Globus pallidus (tissue), 1 donor: ENCODE measurements around the gene HBE1.
"Not testable (repeated sequence)": the region's sequence is repeated elsewhere in the genome, so short reads cannot be mapped to it uniquely, and the experiment has no call there.

Experiments
- DNase-seq: peaks from one replicate; pipeline ENCODE4 v3.0.0-alpha.2; 2015; ENCODE audit warnings: low spot score

HBE1 gene

DNA sequence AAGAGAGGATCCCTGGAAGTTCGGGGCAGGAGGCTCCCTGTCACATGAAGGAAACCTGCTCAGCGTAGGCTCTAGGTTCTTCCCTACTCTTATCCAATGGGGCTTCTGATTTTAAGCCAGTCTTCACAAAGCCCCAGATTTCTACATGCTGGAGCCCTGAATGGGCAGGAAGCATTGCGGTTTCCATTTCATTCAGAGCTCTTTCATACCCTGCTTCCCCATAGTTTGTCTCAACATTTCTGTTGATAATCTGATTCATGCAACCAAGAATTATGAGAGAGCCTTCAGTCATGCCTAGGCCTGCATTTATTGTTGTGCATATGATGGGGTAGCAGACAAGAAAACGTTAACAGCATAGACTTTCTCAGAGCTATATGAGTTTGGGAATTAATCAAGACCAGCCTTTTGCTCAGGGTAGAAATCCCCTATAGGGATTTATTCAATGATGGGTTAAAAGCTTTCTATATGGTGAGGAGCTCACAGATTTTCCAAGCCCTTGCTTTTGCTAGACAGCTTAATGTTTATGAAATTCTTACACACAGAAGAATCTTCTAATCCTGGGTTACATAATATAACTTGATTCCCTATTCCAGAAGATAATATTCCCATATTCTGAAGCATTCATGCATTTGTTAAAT lies 16.1 kb upstream of the HBE1 start:
- DNase-seq, result no peak

DNA sequence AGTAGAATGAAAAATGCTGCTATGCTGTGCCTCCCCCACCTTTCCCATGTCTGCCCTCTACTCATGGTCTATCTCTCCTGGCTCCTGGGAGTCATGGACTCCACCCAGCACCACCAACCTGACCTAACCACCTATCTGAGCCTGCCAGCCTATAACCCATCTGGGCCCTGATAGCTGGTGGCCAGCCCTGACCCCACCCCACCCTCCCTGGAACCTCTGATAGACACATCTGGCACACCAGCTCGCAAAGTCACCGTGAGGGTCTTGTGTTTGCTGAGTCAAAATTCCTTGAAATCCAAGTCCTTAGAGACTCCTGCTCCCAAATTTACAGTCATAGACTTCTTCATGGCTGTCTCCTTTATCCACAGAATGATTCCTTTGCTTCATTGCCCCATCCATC lies 14.9 kb upstream of the HBE1 start:
- DNase-seq, result no peak

DNA sequence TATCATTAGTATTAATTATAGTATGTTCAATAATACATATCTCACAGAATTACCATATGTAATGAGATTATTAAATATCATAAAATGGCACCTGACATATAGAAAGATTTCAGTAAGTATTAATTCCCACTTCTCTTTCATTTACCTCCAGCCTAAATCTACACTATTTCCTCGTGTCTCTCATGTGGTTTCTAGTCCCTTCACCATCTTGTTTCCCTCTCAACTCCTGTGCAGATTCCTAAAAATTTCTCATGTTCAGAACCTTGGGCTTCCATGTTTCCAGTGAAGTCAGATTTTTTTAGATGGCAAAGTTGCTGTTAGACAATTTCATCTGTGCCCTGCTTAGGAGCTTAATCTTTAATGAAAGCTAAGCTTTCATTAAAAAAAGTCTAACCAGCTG lies 14.1 kb upstream of the HBE1 start:
- no peak for DNase-seq

DNA sequence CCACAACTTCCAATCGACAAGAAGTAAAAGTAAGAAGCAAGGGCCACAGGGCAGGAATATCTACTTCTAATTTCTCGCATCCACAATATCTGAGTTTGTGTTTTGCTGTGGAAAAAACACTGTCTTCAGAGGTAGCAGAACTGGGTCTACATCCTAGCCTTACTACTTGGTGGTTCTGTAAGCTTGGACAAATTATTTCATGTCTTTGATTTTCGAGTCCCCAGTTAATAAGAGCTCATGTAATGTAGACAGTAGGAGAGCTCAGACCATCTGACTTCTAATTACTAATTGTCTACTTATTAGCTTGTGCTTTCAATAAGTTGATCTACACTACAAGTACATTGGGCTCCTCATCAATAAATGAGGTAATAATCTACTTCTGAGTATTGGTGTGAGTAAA lies 13.3 kb upstream of the HBE1 start:
- no peak for DNase-seq

DNA sequence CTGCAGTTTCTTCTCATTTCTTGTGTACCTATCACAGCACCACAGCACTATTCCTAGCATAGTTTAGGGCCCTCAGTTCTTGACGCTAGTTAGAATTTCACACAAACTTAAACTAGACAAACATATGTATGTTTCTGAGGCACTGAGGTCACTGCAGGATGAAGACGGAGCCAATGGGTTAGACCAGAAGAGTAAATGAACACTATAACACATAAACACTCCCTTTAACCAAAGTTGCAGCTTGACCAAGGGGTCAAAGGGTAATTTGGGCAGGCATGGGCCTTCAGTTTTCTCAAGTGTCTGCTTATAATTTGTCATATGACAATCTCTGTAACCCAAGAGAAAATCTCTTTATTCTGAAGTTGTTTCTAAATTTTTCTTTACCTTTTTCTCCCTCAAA lies 12.9 kb upstream of the HBE1 start:
- DNase-seq, result no peak

DNA sequence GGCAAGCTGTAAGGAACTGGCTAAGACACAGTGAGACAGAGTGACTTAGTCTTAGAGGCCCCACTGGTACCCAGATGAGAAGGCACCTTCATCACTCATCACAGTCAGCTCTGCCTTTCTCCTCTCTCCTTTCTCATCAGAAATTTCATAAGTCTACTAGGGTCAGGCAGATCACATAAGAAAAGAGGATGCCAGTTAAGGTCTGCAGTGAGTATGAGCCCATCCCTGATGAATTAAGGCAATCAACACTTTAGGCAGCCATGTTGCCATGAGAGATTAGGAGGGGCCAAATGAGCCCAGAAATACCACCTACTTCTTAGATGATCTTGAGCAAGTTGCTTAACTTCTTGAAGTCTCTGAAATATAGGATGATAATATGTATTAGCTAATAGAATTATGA lies 11.9 kb upstream of the HBE1 start:
- DNase-seq, result no peak

DNA sequence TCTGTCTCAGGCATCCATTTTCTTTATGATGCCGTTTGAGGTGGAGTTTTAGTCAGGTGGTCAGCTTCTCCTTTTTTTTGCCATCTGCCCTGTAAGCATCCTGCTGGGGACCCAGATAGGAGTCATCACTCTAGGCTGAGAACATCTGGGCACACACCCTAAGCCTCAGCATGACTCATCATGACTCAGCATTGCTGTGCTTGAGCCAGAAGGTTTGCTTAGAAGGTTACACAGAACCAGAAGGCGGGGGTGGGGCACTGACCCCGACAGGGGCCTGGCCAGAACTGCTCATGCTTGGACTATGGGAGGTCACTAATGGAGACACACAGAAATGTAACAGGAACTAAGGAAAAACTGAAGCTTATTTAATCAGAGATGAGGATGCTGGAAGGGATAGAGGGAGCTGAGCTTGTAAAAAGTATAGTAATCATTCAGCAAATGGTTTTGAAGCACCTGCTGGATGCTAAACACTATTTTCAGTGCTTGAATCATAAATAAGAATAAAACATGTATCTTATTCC lies 10.9 kb upstream of the HBE1 start:
- DNase-seq, result no peak

DNA sequence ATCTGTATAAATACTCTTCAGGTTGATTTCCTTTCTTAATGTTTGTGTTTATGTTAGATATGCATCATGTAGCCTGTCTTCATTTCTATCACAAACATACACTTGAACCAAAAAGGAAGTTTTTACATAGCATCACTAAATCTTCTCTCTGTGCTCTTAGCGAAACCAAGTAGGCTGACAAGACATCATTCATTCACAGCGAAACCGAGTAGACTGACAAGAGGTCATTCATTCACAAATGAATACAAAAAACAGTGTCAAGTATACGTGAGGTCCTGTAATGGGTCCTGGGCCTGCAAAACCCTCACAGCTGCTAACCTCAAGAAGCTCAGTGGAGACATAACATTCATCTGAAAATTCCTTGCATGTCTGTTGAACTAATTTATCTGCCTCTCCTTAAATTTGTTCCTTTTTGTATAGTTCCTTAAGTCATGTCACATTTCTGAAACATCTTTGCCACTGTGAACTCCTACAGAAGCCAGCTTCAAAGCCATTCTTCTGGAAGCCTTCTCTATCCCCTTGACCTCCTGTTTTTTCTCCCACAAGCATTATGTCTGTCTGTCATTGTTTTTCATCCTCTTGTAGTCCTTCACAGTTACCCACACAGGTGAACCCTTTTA lies 9.8 kb upstream of the HBE1 start:
- no peak for DNase-seq

DNA sequence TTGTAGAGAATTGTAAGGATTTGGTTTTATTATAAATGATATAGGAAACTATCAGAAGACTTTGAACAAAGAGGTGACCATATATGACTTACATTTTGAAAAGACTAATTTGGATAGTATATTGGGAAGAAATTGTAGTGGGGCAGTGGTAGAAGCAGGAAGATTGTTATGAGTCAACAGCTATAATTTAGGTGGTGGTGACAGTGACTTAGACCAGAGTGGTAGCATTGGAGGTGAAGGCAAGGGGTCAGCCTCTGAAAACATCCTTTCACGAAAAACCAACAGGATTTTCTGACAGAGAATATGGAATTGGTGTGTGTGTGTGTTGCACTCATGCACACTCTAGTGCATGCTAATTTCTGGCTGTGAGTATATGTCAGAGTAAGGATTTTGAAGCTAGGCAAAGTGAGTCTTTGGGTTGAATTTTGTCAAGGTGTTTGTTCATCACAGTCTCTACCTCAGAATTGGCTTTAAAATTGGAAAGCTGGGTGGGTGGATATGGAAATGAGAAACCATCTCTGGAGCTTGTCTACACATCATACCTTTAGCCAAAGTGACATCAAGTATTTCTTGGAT lies 8.2 kb upstream of the HBE1 start:
- DNase-seq, result no peak

DNA sequence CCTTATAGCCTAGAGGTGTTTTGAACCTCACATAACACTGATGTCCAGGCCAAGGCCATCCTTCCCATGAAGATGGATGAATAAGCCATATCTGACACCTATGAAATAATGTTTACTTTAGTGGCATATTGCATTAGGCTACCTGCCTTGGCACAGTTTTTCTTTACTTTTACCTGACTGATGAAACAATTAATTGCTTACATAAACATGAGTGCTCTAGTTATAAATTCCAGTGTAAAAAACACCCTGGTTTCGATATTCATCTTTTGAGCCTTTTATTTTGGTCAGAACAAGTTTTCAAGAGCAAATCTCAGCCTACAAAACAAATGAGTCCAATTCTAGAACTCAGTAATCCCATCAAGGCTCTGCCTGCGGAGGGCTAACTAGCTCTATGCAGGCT lies 7.0 kb upstream of the HBE1 start:
- DNase-seq, result no peak

DNA sequence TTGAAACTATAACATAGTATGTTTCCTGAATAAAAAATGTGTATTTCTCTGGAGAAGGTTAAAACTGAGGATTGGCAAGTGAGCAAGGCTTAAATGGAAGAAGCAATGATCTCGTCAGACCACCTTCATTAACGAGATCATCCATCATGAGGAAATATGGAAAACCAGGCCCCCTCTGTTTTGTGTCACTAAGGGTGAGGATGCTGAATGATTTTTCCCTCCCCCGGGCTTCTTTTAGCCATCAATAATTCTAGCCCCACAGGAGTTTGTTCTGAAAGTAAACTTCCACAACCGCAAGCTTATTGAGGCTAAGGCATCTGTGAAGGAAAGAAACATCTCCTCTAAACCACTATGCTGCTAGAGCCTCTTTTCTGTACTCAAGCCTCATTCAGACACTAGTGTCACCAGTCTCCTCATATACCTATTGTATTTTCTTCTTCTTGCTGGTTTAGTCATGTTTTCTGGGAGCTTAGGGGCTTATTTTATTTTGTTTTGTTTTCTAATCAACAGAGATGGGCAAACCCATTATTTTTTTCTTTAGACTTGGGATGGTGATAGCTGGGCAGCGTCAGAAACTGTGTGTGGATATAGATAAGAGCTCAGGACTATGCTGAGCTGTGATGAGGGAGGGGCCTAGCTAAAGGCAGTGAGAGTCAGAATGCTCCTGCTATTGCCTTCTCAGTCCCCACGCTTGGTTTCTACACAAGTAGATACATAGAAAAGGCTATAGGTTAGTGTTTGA lies 5.8 kb upstream of the HBE1 start:
- no peak for DNase-seq

DNA sequence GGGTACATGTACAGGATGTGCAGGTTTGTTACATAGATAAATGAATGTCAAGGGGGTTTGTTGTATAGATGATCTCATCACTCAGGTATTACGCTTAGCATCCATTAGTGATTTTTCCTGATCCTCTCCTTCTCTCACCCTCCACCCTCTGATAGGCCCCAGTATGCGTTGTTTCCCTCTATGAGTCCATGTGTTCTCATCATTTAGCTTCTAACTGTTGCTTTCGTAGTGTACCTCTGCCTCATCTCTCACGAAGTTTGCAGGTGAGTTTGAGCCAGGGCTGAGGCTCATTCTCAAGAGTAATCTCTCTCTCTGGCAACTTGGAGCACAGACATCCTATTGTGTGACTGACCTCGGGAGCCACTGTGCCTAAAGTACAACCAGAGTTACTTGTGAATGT lies 4.7 kb upstream of the HBE1 start:
- no peak for DNase-seq

DNA sequence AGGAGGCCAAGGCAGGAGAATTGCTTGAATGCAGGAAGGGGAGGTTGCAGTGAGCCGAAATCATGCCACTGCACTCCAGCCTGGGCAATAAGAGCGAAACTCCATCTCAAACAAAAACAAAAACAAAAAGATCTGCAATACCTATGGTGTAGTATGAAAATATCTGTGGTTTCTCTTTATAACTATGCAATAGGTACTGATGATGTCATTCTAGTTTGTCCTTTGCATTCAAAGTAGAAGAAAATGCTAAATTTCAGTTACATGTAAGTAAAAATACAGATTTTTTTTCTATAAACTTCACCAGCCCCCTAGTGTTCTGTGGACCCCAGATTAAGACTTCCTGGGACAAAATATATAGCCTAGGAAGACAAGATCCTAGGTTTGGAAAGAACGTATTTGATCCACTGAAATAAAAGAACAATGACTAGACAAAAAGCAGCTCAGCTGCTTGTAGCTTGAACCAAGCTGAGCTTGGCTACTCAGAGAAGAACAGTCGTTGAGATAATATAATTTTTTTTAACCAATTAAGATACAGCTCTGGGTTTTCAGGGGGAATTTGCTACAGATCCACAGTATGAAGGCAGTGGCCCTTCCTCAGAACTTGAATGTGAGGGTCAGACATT lies 2.8 kb upstream of the HBE1 start:
- DNase-seq, result no peak

DNA sequence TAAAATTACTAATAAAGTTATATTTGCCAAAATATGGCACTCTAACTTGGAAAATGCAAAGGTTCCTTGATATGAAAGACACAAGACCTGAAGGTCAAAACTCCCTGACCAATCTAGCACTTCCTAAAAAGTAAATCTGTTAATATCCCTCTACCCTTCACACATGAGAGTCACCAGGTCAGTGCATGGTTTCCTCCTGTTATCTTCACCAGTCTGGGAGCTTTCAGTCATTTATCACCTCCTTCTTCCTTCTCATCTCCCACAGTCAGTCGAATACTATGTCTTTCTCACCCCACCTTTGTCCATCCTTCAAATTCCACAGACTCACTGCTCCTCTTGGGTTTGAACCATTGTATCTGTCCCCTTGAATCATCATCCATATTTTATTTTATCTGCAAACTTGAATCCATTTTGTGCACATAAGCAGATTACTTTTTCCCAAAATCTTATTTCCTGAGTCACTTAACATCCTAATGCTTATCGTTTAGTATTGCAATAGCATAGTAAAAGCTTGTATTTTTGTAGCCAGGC lies 2.6 kb downstream of the HBE1 start:
- no peak for DNase-seq

DNA sequence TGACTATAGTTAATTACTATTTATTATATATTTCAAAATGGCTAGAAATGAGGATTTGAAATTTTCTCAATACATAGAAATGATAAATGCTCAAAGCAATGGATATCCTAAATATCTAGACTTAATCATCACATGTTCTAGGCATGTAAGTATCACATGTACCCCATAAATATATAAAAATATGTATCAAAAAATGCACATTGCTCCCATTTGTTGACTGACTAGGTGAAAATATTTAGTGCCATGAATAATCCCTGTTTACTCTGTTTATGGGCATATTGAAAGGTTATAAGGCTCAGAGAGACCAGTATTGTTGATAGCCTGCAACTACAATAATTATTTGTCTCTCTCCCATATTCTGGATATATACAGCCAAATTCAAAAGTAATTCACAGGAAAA lies 3.1 kb downstream of the HBE1 start:
- no peak for DNase-seq

DNA sequence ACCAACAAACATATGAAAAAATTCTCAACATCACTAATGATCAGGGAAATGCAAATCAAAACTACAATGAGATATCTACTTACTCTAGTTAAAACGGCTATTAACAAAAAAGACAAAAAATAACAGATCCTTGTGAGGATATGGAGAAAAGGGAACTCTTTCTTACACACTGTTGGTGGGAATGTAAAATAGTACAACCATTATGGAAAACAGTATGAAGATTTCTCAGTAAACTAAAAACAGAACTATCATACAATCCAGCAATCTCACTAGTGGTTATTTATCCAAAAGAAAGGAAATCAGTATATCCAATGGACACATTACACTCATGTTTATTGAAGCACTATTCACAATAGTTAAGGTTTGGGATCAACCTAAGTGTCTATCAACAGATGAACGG lies 3.9 kb downstream of the HBE1 start:
- DNase-seq, result no peak

DNA sequence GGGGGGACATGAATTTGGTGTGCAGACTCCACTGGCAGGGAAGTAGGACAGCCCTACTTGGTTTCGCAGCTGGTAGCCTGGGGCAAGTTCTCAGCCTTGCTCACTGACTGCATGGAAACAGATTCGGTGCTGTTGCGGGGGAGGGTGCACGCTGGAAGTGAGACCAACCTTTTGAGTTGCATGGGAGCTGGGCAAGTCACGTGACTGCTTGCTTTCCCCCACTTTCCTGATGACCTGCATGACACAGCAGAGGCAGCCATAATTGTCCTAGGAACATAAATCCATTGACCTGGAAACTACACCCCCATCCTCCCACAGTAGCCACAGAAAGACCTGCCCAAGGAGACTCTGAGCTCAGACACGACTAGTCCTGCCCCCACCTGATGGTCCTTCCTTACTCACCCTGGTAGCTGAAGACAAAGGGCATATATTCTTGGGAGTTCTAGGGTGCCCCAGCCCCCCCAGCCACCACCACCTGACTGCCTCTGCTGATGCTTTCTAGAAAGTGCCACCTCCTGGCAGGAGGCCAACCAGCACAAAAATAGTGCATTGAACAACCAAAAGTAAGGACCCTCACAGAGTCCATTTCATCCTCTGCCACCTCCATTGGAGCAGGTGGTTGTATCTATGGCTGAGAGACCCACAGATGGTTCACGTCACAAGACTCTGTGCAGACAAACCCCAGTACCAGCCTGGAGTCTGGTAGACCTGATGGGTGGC lies 11.0 kb downstream of the HBE1 start:
- DNase-seq, result no peak

DNA sequence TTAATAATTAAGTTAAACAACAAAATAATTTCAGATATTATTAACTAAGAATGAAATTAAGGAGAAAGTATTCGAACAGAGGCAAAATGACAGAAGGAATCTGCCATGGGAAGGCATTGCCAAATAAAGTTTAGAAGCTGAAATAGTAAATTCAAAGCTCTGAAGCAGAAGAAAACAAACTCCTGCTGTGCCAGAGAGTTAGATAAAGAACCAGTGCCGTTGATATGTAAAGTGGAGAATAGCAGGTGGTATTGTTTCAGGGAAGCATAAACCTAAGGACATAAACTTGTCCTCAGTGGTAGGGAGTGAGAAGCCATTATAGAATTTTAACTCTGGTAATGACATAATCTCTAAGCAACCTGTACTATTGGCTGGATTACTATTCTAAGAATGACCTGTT lies 12.4 kb downstream of the HBE1 start:
- no peak for DNase-seq

DNA sequence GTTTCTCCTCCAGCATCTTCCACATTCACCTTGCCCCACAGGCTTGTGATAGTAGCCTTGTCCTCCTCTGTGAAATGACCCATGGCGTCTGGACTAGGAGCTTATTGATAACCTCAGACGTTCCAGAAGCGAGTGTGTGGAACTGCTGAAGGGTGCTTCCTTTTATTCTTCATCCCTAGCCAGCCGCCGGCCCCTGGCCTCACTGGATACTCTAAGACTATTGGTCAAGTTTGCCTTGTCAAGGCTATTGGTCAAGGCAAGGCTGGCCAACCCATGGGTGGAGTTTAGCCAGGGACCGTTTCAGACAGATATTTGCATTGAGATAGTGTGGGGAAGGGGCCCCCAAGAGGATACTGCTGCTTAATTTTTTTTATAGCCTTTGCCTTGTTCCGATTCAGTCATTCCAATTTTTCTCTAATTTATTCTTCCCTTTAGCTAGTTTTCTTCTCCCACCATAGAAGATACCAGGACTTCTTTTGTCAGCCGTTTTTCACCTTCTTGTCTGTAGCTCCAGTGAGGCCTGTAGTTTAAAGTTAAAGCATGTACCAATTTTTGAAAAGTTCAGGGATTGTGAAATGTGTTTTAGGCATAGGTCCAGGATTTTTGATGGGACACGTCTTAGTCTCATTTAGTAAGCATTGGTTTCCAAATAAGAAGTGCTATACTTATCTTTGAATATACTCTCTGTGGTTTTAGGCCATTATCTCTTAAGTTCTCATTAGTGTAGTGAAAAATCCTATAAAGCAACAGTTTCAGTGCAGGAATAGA lies 14.9 kb downstream of the HBE1 start, which contains the start of gene HBG2:
Gene HBG2, minus strand, starts transcription at position 136 of the 768 bp plus-strand sequence. Its CDS starts 53 bp downstream, at position 83.
- not testable (repeated sequence) for DNase-seq

DNA sequence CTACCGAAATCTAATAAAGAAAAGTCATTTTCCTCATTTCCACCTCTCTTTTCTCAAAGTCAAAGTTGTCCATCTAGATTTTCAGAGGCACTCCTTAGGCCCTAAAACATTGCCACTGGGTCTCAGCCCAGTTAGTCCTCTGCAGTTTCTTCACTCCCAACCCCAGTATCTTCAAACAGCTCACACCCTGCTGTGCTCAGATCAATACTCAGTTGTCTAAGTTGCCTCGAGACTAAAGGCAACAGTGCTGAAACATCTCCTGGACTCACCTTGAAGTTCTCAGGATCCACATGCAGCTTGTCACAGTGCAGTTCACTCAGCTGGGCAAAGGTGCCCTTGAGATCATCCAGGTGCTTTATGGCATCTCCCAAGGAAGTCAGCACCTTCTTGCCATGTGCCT lies 15.7 kb downstream of the HBE1 start:
- not testable (repeated sequence) for DNase-seq

DNA sequence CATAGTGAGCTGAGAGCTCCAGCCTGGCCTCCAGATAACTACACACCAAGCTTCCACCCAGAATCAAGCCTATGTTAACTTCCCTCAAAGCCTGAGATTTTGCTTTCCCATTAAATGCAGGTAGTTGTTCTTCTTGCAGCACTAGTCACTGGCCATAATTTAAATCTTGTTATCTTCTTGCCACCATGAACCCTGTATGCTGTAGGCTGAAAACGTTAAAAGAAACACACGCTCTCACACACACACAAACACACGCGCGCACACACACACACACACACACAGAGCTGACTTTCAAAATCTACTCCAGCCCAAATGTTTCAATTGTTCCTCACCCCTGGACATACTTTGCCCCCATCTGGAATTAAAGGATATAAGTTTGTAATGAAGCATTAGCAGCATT lies 16.3 kb downstream of the HBE1 start:
- DNase-seq, result not testable (repeated sequence)
